Psoas muscle (tissue), 8 donors: ENCODE results near the gene LIN52. TPM values are rescaled to one million over a fixed set of nuclear protein-coding genes. Genes with fewer than 3 reads are reported as not detected.

Source experiments
- ATAC-seq, 4 donors: fragments of 200-7000 bp; cut with Tn5 transposase; one replicate each; pipeline ENCODE4 v1.9.1; 2020; ENCODE audit warnings: moderate library complexity in 3 of 4, mild to moderate bottlenecking in 2 of 4
- DNase-seq, 2 donors: peaks; one replicate each; pipeline ENCODE4 v3.0.0-alpha.2; 2020
- H3K27ac ChIP-seq: fragments of 200-600 bp; one replicate; pipeline ENCODE4 v1.8.0; 2022
- H3K27me3 ChIP-seq, 3 donors: fragments of 200-600 bp in 1 of 3; one replicate each; pipeline versions ENCODE4 v1.6.1 to v1.8.0; 2013 to 2022; ENCODE audit warnings: low read length in 2 of 3, mild to moderate bottlenecking in 2 of 3, moderate library complexity in 1 of 3; ENCODE audit not compliant: insufficient read depth in 3 of 3
- H3K36me3 ChIP-seq, 2 donors: fragments of 200-600 bp in 1 of 2; one replicate each; pipeline versions ENCODE4 v1.6.1 to v1.8.0; 2013 to 2022; ENCODE audit warnings: low read depth in 1 of 2, mild to moderate bottlenecking in 1 of 2, moderate library complexity in 1 of 2; ENCODE audit not compliant: insufficient read depth in 1 of 2
- H3K4me1 ChIP-seq: fragments of 200-600 bp; one replicate; pipeline ENCODE4 v1.8.0; 2022
- H3K4me3 ChIP-seq: fragments of 200-600 bp; one replicate; pipeline ENCODE4 v1.8.0; 2022; ENCODE audit warnings: mild to moderate bottlenecking
- H3K9me3 ChIP-seq: fragments of 200-600 bp; one replicate; pipeline ENCODE4 v1.8.0; 2022
- CTCF ChIP-seq: fragments of 200-600 bp; IDR thresholded peaks from one replicate; pipeline ENCODE4 v1.8.0; 2022; ENCODE audit warnings: antibody characterized with exemption
- WGBS, 3 donors: extraction: QIAGEN DNeasy Blood & Tissue Kit; methylation state at CpG; one replicate each; pipeline versions ENCODE4 v1.1.6 to v1.1.7; 2013; 5-methylcytosine and 5-hydroxymethylcytosine counted together
- intact Hi-C, 2 donors: fragments of 100-400 bp; cut with DNase I; formaldehyde crosslinking; loops; one replicate each; pipeline versions ENCODE4 v1.11.0 to v1.14.2; 2022
- polyA plus RNA-seq, 3 donors: library from polyadenylated mRNA; stranded (reverse); fragments of 200-250 nt; gene quantifications; one replicate each; pipeline ENCODE4 v1.2.3, GENCODE V29; 2013
- total RNA-seq, 4 donors: library from RNA; stranded (reverse); fragmentation: NEBNext Ultra II Directional in 2 of 4; extraction: Animal tissue kit (Norgen Biotek cat#: 25700) in 2 of 4; gene quantifications; one replicate each; pipeline versions ENCODE4 v1.2.1 to v1.2.4, GENCODE V29; 2021 to 2023
- donor health status: healthy with polysubstance abuse.
- donor health status: DM: no; HTN: no; CAD: no; lungs with moderate emphysema.
- donor health status: Bipolar disorder and iron deficiency.
- donor health status: healthy.
- donor health status: DM: yes; HTN: yes; CAD: no.
- donor health status: DM: no; HTN: no; CAD: no.
- donor health status: DM: no; HTN: no; CAD: no.
- donor health status: DM: yes; HTN: yes; CAD: no.

Gene LIN52
- total and polyA plus RNA-seq, 7 donors = 1.7 to 8.6 (median 3.5) TPM

- peaks cover 24% of the 10 kb centered on the region for H3K4me1 ChIP-seq
- H3K36me3 ChIP-seq = no peaks in the 10 kb centered on the region
- H3K27ac ChIP-seq = no peak overlapping the region
- H3K27me3 ChIP-seq = no peaks in the 10 kb centered on the region
- H3K4me3 ChIP-seq = no peak overlapping the region
- TF ChIP-seq CTCF = no peak
- WGBS, 3 donors = 91 to 100% (median 97%) methylated on average over 1 of the region's 1 CpG
- ATAC-seq (no peak), DNase-seq (no peak)
- intact Hi-C loops = no loop called here
- no peaks in the 10 kb centered on the region for H3K9me3 ChIP-seq
Measured at GRCh38 chr14:74135426-74135825, 50.7 kb downstream of the LIN52 start.

GRCh38 chr14:74140374-74140850, 55.7 kb downstream of the LIN52 start:
- peak; percentile 98 to 100 (median 99) for ATAC-seq
- peak; percentile 79 to 89 for DNase-seq
- no peaks in the 10 kb centered on the region for H3K36me3 ChIP-seq
- 5 to 9% (median 7%) methylated on average over 8 of the region's 8 CpGs for WGBS, 3 donors
- peak overlapping the region; percentile 78 for H3K27ac ChIP-seq
- TF ChIP-seq CTCF = no peak
- H3K4me3 ChIP-seq = peak overlapping the region; percentile 48
- H3K4me1 ChIP-seq = peaks cover 31% of the 10 kb centered on the region
- intact Hi-C loops = no loop called here
- no peaks in the 10 kb centered on the region for H3K27me3 ChIP-seq
- no peaks in the 10 kb centered on the region for H3K9me3 ChIP-seq

- WGBS, 3 donors = 42 to 49% (median 47%) methylated on average over 3 of the region's 3 CpGs
- no peak for TF ChIP-seq CTCF
Measured at GRCh38 chr14:74141703-74142102, 56.9 kb downstream of the LIN52 start.

GRCh38 chr14:74142523-74142922, 57.8 kb downstream of the LIN52 start:
- Histone ChIP-seq H3K9me3 (no peaks in the 10 kb centered on the region), H3K27me3 (no peaks in the 10 kb centered on the region), H3K4me1 (peaks cover 31% of the 10 kb centered on the region), H3K4me3 (no peak overlapping the region), H3K27ac (no peak overlapping the region), H3K36me3 (no peaks in the 10 kb centered on the region)
- intact Hi-C loops = no loop called here
- ATAC-seq (no peak), DNase-seq (no peak)
- TF ChIP-seq CTCF = no peak
- WGBS, 3 donors = 76 to 92% (median 89%) methylated on average over 4 of the region's 4 CpGs

More at GRCh38 chr14:74141703-74142102, 56.9 kb downstream of the LIN52 start:
- intact Hi-C loops = no loop called here
- ATAC-seq = peak in 2 of 4 donors; percentile 47 to 70
- no peaks in the 10 kb centered on the region for H3K27me3 ChIP-seq
- H3K9me3 ChIP-seq = no peaks in the 10 kb centered on the region
- peaks cover 31% of the 10 kb centered on the region for H3K4me1 ChIP-seq
- no peak overlapping the region for H3K4me3 ChIP-seq
- H3K27ac ChIP-seq = no peak overlapping the region
- DNase-seq = no peak
- H3K36me3 ChIP-seq = no peaks in the 10 kb centered on the region

- Histone ChIP-seq H3K36me3 (no peaks in the 10 kb centered on the region), H3K27me3 (no peaks in the 10 kb centered on the region), H3K4me1 (peaks cover 25% of the 10 kb centered on the region), H3K27ac (no peak overlapping the region), H3K9me3 (no peaks in the 10 kb centered on the region), H3K4me3 (no peak overlapping the region)
- 89 to 96% (median 95%) methylated on average over 3 of the region's 3 CpGs for WGBS, 3 donors
- ATAC-seq (no peak), DNase-seq (no peak)
- TF ChIP-seq CTCF = no peak
- intact Hi-C loops = no loop called here
Measured at GRCh38 chr14:74144789-74145188, 60.0 kb downstream of the LIN52 start.
